Measurements from ENCODE around the gene KRT84. TPM values are rescaled to one million over a fixed set of nuclear protein-coding genes. Genes with fewer than 3 reads are reported as not detected.

Gene KRT84
- total RNA-seq, 4 donors from 2014 or later = not detected

- Histone ChIP-seq H3K27ac (no peak overlapping the region), H3K36me3 (no peaks in the 10 kb centered on the region), H3K4me3 (no peak overlapping the region), H3K9me3 (no peaks in the 10 kb centered on the region), H3K4me1 (no peaks in the 10 kb centered on the region), H3K27me3 (peaks cover 0 to 2% (median 0%) of the 10 kb centered on the region in 3 donors)
- intact Hi-C loops (cut with DNase I; ENCODE audit: low total_unique reads) (no loop called here), in situ Hi-C loops (cut with MboI; ENCODE audit: low sequenced_read_pairs in 4 of 4) (loop anchor here in 1 of 4 donors (10.0 kb wide), 1 partner anchor 516 kb away; no protein-coding TSS in a partner anchor)
- no peak for DNase-seq
- no peak for ATAC-seq
- no peak for TF ChIP-seq CTCF (IDR thresholded peaks at IDR 0.05 in 4 of 5, conservative IDR thresholded peaks at IDR 0.05 in 1 of 5)
- TF ChIP-seq POLR2A (IDR thresholded peaks at IDR 0.05) = no peak
These were observed 16.2 kb downstream of the KRT84 start for GRCh38 chr12:52369211-52369610.

DNA sequence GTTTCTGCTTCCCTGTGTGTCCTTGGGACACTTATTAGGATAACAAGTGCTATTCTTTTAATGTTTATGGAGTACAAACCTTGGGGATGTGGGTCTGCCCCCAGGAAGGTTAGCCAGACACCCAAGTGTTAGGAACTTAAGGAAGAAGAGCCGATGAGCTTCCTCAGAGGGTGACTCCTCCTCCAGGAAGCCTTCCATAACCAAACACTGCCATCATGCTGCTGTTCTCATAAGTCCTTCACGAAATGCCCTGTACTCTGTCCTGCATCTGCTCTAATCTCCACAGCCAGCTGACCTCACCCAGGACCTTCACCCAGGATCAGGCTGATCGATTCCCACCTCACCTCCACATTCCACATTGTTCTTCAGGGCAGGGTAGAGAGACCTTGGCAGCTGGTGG, 16.9 kb downstream of the KRT84 start:
- intact Hi-C loops (cut with DNase I; ENCODE audit: low total_unique reads) = no loop called here
- DNase-seq = no peak
- H3K27me3 ChIP-seq = peaks cover 0 to 2% (median 0%) of the 10 kb centered on the region in 3 donors

GRCh38 chr12:52367876-52368275, 17.6 kb downstream of the KRT84 start:
- H3K27ac ChIP-seq = no peak overlapping the region
- H3K36me3 ChIP-seq = no peaks in the 10 kb centered on the region
- no peak for DNase-seq
- no peaks in the 10 kb centered on the region for H3K4me1 ChIP-seq
- in situ Hi-C loops (cut with MboI; ENCODE audit: low sequenced_read_pairs in 4 of 4) = loop anchor here in 1 of 4 donors (10.0 kb wide), 1 partner anchor 517 kb away; no protein-coding TSS in a partner anchor
- H3K4me3 ChIP-seq = no peak overlapping the region
- no peak for ATAC-seq
- intact Hi-C loops (cut with DNase I; ENCODE audit: low total_unique reads) = no loop called here
- H3K9me3 ChIP-seq = no peaks in the 10 kb centered on the region
- peaks cover 0 to 2% (median 0%) of the 10 kb centered on the region in 3 donors for H3K27me3 ChIP-seq
- TF ChIP-seq CTCF (IDR thresholded peaks at IDR 0.05 in 4 of 5, conservative IDR thresholded peaks at IDR 0.05 in 1 of 5) (no peak), POLR2A (IDR thresholded peaks at IDR 0.05) (no peak)

More for the DNA sequence above, 16.9 kb downstream of the KRT84 start:
- Histone ChIP-seq H3K4me1 (no peaks in the 10 kb centered on the region), H3K36me3 (no peaks in the 10 kb centered on the region), H3K9me3 (no peaks in the 10 kb centered on the region), H3K27ac (no peak overlapping the region), H3K4me3 (no peak overlapping the region)
- TF ChIP-seq POLR2A (IDR thresholded peaks at IDR 0.05) (no peak), CTCF (IDR thresholded peaks at IDR 0.05 in 4 of 5, conservative IDR thresholded peaks at IDR 0.05 in 1 of 5) (no peak)
- in situ Hi-C loops (cut with MboI; ENCODE audit: low sequenced_read_pairs in 4 of 4) = loop anchor here in 1 of 4 donors (10.0 kb wide), 1 partner anchor 516 kb away; no protein-coding TSS in a partner anchor
- no peak for ATAC-seq

GRCh38 chr12:52366738-52367485, 18.5 kb downstream of the KRT84 start, which contains the start of gene KRT85:
Gene KRT85 (minus strand): TSS chr12:52367481. CDS start chr12:52367405, 76 bp downstream.
- TF ChIP-seq POLR2A (IDR thresholded peaks at IDR 0.05) (no peak), CTCF (IDR thresholded peaks at IDR 0.05 in 4 of 5, conservative IDR thresholded peaks at IDR 0.05 in 1 of 5) (no peak)
- Histone ChIP-seq H3K9me3 (no peaks in the 10 kb centered on the region), H3K36me3 (no peaks in the 10 kb centered on the region), H3K4me1 (no peaks in the 10 kb centered on the region), H3K4me3 (no peak within 1 kb of the TSS), H3K27me3 (peaks cover 0 to 2% (median 0%) of the 10 kb centered on the region in 3 donors), H3K27ac (no peak within 1 kb of the TSS)
- DNase-seq (no peak), ATAC-seq (no peak)
- intact Hi-C loops (cut with DNase I; ENCODE audit: low total_unique reads) = no loop called here
- in situ Hi-C loops (cut with MboI; ENCODE audit: low sequenced_read_pairs in 4 of 4) = loop anchor here in 1 of 4 donors (10.0 kb wide), 1 partner anchor 518 kb away; no protein-coding TSS in a partner anchor

All from gastrocnemius medialis (tissue), 4 donors.